HG03025 (cell line): ENCODE measurements around the gene STXBP3.
A peak's percentile ranks its signal among the peaks of the same experiment; 100 is the strongest.
"Not testable (repeated sequence)": the region's sequence is repeated elsewhere in the genome, so short reads cannot be mapped to it uniquely, and the experiment has no call there.

Experiments used
- ATAC-seq: cut with Tn5 transposase; IDR thresholded peaks from one replicate; pipeline ENCODE4 v1.9.1; 2021; ENCODE audit warnings: mild to moderate bottlenecking, moderate library complexity; ENCODE audit not compliant: unreplicated experiment, low FRiP score

Gene STXBP3, protein sequence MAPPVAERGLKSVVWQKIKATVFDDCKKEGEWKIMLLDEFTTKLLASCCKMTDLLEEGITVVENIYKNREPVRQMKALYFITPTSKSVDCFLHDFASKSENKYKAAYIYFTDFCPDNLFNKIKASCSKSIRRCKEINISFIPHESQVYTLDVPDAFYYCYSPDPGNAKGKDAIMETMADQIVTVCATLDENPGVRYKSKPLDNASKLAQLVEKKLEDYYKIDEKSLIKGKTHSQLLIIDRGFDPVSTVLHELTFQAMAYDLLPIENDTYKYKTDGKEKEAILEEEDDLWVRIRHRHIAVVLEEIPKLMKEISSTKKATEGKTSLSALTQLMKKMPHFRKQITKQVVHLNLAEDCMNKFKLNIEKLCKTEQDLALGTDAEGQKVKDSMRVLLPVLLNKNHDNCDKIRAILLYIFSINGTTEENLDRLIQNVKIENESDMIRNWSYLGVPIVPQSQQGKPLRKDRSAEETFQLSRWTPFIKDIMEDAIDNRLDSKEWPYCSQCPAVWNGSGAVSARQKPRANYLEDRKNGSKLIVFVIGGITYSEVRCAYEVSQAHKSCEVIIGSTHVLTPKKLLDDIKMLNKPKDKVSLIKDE

DNA sequence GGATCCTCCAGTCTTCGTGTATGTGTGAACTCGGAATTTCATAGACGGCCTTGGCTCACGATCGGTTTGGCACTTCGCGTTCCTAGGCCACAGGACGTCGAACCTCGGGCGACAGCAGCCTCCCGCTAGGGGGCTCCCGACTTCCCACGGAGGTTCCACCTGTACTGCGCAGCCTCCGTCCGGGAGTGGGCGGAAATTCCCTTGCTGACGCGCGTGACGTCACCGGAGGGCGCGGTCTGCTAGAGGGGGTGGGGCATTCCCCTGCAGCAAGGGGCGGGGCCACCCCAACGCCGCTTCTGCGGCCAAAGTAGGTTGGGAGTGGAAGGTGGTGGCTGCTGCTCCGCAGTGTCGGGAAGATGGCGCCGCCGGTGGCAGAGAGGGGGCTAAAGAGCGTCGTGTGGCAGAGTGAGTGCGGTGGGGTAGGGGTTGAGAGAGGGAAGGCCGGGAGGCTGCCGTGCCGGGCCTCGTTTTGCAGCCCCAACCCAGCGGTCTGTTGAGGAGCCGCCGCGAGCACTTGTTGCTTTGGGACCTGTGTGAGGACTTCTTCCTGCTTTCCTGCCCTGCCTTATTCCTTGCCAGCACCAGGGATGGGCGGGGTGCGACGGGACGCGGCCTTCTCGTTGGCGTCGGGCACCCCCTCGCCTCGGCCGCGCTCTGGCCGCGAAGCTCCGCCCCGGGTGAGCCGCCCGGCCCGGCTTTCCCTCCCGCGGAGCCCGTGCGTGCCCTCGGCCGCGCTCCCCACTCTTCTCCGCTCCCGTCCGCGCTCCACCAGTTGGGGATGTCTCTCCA, at the start of gene STXBP3:
STXBP3 (plus strand) TSS at position 293 of the 789 bp plus-strand sequence; CDS start at position 357, 64 bp downstream.
- peak; percentile 87 for ATAC-seq

DNA sequence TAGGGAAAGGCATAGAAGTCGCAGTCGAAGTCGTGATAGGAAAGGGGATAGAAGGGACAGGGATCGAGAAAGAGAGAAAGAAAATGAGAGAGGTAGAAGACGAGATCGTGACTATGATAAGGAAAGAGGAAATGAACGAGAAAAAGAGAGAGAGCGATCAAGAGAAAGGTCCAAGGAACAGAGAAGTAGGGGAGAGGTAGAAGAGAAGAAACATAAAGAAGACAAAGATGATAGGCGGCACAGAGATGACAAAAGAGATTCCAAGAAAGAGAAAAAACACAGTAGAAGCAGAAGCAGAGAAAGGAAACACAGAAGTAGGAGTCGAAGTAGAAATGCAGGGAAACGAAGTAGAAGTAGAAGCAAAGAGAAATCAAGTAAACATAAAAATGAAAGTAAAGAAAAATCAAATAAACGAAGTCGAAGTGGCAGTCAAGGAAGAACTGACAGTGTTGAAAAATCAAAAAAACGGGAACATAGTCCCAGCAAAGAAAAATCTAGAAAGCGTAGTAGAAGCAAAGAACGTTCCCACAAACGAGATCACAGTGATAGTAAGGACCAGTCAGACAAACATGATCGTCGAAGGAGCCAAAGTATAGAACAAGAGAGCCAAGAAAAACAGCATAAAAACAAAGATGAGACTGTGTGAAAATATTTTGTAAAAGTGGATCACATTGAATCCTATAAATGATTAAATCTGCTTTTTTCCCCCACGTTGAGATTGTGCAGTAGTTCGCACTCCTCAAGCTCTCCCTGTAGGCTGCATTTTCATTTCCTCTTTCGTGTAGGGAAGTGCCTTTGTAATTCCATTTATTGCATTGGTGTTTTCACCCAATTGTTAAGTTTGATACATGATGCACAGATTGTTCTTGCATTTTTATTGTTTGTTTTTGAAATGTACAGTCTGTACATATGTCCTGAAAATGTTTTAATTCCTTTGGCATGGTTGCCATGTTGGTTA, 46.8 kb upstream of the STXBP3 start:
- ATAC-seq = no peak

DNA sequence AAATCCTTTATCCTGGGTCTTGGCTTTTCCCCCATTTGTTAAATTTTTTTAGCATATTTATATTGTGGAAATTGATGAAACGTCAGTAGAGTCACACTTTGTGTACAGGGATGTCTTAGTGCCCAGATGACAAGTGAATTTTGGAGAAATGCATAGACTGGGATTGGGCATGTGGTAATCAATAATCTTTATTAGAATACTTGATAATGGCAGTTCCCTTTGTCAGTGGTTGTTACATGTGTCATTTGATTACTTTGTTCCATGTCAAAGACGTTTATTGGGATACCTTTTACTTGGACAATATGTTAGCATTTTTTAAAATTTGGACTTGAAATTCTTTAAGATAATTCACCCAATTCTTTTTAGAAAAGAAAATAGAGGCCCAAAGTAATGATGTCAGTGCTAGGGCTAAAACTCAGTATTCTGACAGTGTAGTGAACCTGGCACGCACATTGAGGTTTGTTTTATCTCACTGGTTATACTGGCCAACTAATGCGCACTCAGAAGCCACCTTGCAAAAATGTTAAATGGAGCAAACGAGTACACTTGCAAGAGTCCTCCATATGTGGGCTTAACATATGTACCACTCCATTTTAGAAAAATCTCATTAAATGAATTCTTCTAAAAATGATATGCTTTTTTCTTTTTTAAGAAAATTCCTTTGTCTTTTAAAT, 45.2 kb upstream of the STXBP3 start:
- ATAC-seq = no peak

DNA sequence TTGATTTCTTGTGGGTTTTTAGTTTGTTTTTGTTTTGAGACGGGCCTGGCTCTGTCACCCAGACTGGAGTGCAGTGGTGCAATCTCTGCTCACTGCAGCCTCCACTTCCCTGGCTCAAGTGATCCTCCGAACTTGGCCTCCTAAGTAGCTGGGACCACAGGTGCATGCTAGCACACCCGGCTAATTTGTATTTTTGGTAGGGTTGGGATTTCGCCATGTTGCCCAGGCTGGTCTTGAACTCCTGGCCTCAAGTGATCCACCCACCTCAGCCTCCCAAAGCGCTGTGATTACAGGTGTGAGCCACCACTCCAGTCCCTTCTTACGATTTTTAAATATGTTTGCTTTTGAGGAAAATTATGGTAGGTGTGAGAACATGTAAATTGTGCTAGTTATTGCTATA, 44.4 kb upstream of the STXBP3 start:
- not testable (repeated sequence) for ATAC-seq

DNA sequence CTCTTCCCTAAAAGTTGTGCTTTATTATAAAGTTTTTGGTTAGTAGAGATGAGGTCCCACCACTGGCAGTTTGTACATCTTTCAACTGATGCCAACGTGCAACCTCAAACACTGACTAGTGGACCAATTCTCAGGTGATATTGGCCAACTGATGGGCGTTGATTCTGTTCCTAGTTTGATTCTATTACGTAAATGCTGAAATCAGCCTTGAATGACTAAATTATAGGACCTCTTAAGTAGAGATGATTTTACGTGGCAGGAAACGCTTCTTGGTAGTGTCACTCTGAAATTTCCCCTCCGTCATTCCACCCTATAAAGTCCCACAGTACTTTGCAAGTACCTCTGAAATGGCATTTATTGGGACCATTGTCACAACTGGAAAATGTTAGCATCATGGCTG, 42.5 kb upstream of the STXBP3 start:
- no peak for ATAC-seq

DNA sequence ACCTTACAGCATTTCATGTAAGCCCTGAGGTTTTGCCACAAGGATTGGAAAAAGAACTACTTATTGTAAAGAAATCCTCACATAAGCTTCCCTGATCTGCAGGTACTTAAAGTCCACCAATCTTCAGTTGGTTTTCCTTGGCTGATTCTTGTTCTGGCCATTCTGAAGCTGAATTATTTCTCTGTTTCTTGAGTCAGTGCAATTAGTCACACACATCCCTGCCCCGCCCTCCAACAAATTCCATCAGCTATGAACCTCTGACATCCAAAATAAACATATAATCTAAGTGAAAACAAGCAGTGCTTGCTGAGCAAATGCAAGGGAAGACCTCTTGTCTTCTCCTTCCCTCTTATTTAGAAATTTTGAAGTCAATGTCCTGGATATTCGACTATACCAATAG, 42.0 kb upstream of the STXBP3 start:
- no peak for ATAC-seq

DNA sequence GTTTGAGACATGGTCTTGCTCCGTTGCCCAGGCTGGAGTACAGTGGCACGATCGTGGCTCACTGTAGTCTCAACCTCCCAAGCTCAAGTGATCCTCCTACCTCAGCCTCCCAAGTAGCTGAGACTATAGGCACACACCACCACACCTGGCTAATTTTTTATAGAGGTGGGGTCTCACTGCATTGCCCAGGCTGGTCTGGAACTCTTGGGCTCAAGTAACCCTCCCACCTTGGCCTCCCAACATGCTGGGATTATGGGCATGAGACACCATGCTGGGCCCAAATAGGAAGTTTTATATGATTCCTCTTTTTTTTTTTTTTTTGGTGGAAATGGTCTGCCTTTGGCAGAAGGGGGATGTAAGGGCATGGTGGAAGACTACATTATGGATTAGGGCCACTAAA, 39.8 kb upstream of the STXBP3 start:
- ATAC-seq = no peak

DNA sequence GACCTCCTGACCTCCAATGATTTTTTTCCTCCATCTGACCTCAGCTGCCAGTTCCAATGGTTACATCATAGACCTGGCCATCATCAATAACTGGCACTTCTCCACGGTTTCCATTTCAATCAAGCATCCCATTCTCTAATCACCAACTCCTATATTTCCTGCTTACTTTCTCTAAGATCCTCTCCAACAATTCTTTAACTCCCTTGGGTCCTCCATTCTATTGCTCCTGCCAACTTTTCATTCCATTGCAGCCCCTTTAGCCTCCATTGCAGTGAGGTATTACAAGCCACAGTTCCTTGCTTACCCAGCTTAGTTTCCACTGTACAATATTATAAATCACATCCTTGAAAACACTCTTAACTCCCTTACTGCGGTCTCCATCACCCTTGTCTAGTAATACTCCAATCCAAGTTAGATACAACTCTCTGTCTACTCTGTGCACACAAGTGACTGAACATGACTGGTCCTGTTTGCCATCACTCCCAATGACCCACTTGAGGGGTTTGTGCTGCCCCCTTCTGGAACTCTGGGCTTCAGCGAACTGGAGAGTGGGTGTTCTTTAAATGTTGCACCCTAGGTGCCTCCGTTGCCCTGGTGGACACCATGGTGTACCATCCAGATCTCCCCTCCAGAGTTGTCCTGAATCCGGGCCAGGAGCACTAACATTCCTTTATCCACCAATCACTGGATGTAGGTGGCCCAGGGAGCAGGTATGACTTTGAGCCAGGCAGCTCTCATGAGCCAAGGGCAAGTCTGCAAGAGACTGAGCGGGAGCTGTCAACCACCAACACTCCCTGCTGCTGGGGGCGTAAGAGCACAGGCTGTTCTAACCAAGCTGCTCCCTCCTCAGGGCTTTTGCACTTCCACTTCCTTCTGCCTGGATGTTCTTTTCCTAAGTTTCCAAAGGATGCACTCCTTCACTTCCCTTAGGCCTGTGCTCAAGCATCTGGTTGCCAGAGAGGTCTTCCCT, 37.5 kb upstream of the STXBP3 start:
- ATAC-seq = no peak

DNA sequence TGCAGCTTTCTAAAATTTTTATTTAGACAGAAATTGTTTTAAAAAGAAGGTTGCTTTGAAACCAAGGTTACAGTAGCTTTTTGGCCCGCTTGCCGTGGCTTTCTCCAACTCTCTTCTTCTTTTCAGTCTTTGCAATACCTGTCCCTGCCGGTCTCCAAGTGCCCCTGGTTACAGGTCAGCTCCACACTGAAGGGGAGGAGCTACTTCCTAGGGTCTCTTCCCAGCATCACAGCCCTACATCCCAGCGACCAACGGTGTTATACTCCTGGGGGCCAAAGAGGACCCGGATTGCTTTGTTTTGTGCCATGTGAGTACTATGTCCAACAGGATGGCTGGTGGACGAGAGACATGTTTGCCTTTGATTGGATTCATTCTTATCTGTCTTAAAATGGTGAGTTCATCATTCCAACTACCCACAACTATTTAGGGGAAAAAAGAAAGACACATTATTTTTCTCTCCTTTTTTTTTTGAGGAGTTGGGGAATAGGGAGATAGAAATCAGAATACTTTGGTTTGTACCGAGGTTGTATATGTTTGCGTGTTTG, 33.8 kb upstream of the STXBP3 start, which contains the start of gene FNDC7:
FNDC7 (plus strand) TSS at position 303 of the 545 bp plus-strand sequence; CDS start at position 329, 26 bp downstream.
- no peak for ATAC-seq

DNA sequence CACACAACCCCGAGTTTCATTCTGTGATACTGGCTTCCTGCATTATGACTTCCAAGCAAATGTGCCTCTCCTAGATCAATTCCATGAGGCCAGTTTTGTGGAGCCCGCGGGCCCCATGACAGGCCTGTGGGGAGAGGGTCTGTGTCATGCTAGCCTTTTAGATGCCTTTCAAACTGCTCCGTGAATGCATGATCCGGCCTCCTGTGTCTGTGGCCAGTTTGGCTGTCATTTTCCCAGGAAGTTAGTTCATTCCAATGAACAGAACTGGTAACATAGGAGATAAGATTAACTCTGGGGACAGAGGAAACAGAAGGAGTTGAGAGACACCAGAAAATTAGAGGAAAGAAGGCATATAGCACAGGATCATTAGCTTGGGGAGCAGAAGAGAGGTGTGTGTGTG, 30.5 kb upstream of the STXBP3 start:
- ATAC-seq = no peak

DNA sequence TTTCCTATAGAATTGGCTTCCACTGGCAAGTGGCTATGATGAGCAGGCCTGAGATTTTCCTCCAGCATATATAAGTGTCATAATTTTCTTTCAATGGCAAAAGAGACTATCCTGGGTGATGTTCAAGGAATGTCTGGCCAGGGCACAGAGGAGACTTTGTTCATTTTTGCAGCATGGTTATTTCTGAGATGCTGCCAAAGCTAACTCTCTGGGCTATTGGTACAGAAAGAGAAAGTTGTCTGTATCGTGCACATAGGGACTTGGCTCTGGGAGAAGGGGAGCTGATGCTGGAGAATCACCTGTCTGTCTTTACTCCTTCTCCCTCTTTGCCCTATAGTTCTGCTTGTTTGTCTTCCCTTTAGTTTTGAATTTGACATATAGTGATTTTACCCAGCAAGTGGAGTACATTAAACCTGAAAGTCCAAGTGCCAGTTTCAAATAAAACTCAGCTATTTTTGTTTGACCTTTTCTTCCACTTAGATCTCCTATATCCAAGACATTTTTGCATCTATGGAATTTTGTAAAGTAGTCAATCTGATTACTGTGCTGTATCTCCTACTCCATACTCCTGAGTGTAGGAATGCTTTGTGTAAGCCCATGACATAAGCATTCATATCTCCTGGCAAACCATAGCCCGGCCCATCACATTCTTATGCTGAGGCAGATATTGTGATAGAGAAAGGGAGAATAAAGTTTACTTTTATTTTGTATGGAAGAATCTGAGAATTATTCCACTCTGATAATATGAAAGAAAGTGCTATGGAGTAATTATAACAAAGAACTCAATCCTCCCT, 29.8 kb upstream of the STXBP3 start:
- no peak for ATAC-seq

DNA sequence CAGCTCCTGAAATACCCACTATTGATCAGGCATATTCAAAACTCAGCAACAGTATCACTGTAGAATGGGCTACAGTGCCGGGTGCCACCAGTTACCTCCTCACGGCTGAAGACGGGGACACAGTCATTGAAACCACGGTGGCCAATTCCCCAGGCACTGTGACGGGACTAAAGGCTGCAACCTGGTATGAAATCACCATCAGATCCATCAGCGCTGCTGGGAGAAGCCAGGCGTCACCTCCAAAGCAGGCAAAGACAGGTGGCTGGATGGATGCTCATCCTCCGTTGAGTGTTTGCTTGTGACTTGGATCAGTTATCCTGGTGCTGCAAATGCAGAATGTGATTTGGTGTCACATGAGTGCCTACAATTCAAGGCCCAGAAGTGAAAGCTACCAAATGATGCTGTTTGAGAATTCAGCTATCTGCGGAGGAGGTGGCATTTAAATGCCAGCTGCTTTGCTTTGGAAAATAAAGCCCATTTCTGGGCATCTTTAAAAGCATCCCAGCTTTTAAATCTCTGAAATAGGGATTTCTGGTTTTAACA, 28.6 kb upstream of the STXBP3 start:
- ATAC-seq = no peak

DNA sequence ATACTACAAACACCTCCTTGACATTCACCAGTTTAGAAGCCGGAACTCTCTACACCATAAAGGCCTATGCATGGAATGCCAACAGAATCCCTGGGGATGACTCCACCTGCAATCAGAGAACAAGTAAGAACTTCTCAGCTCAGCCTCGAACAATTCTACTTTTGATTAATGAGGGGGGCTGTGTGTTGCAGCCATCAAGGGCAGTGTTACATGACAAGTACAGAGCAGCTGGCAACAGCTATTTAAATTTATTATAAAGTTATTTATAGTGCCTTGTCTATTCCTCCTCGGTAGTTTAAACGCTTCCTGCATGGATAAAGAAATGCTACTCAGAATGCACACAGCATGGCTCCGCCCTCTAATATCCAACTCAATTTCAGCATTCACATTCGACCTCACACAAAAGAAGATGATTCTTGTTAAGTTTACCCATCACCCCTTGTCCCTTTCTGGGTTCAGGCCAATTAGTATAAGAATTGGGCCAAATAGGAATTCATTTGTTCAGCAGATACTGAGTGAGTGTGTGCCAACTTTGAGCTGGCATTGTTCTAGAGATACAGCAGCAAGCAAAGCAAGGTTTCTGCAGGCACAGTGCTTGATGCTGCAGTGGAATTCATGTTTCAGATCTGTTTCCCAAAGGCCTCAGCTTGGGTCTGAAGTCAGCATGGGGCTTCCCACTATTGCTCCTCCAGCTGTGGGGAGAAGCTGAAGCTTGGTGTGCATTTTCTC, 27.4 kb upstream of the STXBP3 start:
- ATAC-seq = no peak

DNA sequence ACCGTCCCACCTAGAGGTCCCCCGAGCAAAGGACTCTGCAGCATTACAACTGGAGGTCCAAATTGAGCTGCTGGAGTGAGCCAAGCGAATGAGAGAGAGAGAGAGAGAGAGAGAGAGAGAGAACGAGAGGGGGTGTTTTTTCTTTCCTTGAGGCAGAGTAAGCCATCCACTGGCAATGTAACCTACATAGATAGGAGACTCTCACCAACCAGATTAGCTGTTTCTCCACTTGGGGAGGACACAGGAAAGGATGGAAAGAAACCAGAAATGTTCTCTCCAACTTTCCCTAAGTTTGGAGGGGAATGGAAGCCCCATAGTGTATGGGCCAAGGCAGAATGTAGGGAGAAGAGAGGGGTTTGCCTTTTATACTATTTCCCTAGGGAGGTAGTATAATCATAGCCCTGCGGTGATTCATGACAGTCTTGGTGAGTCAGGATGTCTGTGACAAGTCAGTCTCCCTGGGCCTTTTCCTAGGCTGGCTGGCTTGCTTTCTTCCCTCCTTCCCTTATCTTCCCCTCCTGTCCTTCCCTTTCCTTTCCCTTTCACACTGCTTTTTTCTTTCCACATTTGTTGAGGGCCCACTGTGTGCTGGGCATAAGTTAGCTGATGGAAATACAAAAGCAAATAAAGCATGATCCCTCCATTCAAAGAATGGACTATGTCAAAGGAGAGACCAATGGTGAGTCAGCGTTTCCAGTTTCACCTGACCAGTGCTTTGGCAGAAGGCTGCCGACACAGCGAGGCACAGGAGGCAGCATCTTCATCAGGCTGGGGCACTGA, 26.6 kb upstream of the STXBP3 start:
- no peak for ATAC-seq

DNA sequence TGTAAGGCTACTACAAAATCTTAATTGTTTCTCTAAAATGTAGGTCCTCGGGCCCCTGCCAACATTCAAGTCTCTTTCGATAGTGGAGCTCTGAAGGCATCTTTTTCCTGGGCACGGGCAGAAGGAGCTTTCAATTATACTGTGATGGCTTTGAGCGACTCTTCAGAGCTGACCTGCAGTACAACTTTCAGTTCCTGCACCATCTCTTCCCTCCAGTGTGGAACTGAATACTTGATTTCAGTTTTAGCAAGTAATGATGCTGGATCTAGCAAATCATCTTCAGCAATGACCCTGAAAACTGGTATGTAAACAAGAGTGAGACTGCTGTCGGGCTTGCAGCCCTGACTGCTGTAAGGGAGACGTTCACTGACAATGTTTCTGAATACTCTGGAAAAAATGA, 24.2 kb upstream of the STXBP3 start:
- ATAC-seq = no peak

DNA sequence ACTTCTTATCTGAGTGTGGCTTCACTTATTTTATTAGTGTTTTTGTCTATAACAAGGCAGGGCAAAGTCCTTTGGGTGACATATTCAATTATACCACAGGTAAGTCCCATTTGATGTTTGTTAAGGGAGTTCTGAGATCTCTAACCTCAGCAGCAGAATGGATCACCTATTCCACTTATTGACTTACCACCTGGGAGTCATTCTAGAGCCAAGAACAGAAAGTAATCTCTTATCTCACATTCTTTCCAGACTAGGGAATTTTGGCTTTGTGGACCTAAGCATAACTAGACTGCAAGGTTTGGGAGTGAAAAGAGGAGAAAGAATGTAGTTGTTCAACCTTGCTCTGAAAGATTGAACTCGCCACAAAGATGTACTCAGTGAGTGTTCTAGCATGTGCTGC, 20.6 kb upstream of the STXBP3 start:
- ATAC-seq = no peak
